Neural progenitor cell (in vitro differentiated cells): ENCODE results near the gene DEPP1. TPM values are rescaled to one million over a fixed set of nuclear protein-coding genes. Genes with fewer than 3 reads are reported as not detected.
A peak's percentile ranks its signal among the peaks of the same experiment; 100 is the strongest.

Experiments used
- DNase-seq: peaks from one replicate; pipeline ENCODE4 v3.0.0-alpha.2; 2016; ENCODE audit warnings: low spot score
- H2AFZ ChIP-seq: fragments of 200-600 bp; sonication (generic); replicated peaks from 2 replicates; pipeline ENCODE4 v1.6.1; 2016; ENCODE audit warnings: antibody characterized with exemption
- H3F3A ChIP-seq: fragments of 200-600 bp; sonication (generic); 2 replicates; pipeline ENCODE4 v1.6.1; 2016; ENCODE audit warnings: antibody characterized with exemption, low read depth
- H3K27ac ChIP-seq: fragments of 200-600 bp; sonication (generic); 2 replicates; pipeline ENCODE4 v1.5.1; 2016; ENCODE audit warnings: mild to moderate bottlenecking
- H3K27me3 ChIP-seq: fragments of 200-600 bp; sonication (generic); 2 replicates; pipeline ENCODE4 v1.6.1; 2016; ENCODE audit warnings: mild to moderate bottlenecking, moderate library complexity
- H3K36me3 ChIP-seq: fragments of 200-600 bp; sonication (generic); 2 replicates; pipeline ENCODE4 v1.5.1; 2016
- H3K4me1 ChIP-seq: fragments of 200-600 bp; sonication (generic); 2 replicates; pipeline ENCODE4 v1.6.1; 2016; ENCODE audit warnings: mixed run types
- H3K4me2 ChIP-seq: fragments of 200-600 bp; sonication (generic); 2 replicates; pipeline ENCODE4 v1.6.1; 2016
- H3K4me3 ChIP-seq: fragments of 200-600 bp; sonication (generic); 2 replicates; pipeline ENCODE4 v1.5.1; 2016
- H3K79me2 ChIP-seq: fragments of 200-600 bp; sonication (generic); 2 replicates; pipeline ENCODE4 v1.6.1; 2016; ENCODE audit warnings: low read depth
- H3K9ac ChIP-seq: fragments of 200-600 bp; sonication (generic); 2 replicates; pipeline ENCODE4 v1.6.1; 2016
- H3K9me3 ChIP-seq: fragments of 200-600 bp; sonication (generic); 2 replicates; pipeline ENCODE4 v1.5.1; 2016; ENCODE audit warnings: low read depth
- H4K20me1 ChIP-seq: fragments of 200-600 bp; sonication (generic); 2 replicates; pipeline ENCODE4 v1.6.1; 2016; ENCODE audit warnings: low read depth
- H3K27ac Mint-ChIP-seq: 3 replicates; pipeline ENCODE4 v1.8.0; 2021; ENCODE audit warnings: mixed read lengths
- H3K27me3 Mint-ChIP-seq: 2 replicates; pipeline ENCODE4 v1.8.0; 2022; ENCODE audit warnings: low read depth, mild to moderate bottlenecking, inconsistent platforms, moderate library complexity, mixed read lengths; ENCODE audit not compliant: insufficient read depth
- H3K36me3 Mint-ChIP-seq: 3 replicates; pipeline ENCODE4 v1.8.0; 2021; ENCODE audit warnings: mixed read lengths
- H3K4me1 Mint-ChIP-seq: 3 replicates; pipeline ENCODE4 v1.8.0; 2021; ENCODE audit warnings: mixed read lengths
- H3K4me3 Mint-ChIP-seq: 3 replicates; pipeline ENCODE4 v1.8.0; 2021; ENCODE audit warnings: mild to moderate bottlenecking, moderate library complexity, mixed read lengths
- H3K9me3 Mint-ChIP-seq: 3 replicates; pipeline ENCODE4 v1.8.0; 2020; ENCODE audit warnings: mixed read lengths
- EZH2 ChIP-seq: fragments of 200-600 bp; sonication (generic); IDR thresholded peaks from 2 replicates; pipeline ENCODE4 v1.6.1; 2017; ENCODE audit warnings: antibody characterized with exemption, mild to moderate bottlenecking, moderate library complexity
- EZH2phosphoT487 ChIP-seq: fragments of 200-600 bp; sonication (generic); IDR thresholded peaks from 2 replicates; pipeline ENCODE4 v1.6.1; 2017; ENCODE audit warnings: antibody characterized with exemption
- total RNA-seq: library from RNA; depleted of rRNA; stranded (reverse); fragments of >200 nt; gene quantifications from 2 replicates; pipeline ENCODE4 v1.2.3, GENCODE V29; 2015; ENCODE audit warnings: low replicate concordance
- TF ChIP-seq, protein P1 (sequence below): fragments of 200-600 bp; sonication (generic); IDR thresholded peaks from 2 replicates; pipeline ENCODE4 v1.5.1; 2017; ENCODE audit warnings: antibody characterized with exemption, mild to moderate bottlenecking

DEPP1 gene
- total RNA-seq, 1 donor from 2014 or later: not detected

DNA sequence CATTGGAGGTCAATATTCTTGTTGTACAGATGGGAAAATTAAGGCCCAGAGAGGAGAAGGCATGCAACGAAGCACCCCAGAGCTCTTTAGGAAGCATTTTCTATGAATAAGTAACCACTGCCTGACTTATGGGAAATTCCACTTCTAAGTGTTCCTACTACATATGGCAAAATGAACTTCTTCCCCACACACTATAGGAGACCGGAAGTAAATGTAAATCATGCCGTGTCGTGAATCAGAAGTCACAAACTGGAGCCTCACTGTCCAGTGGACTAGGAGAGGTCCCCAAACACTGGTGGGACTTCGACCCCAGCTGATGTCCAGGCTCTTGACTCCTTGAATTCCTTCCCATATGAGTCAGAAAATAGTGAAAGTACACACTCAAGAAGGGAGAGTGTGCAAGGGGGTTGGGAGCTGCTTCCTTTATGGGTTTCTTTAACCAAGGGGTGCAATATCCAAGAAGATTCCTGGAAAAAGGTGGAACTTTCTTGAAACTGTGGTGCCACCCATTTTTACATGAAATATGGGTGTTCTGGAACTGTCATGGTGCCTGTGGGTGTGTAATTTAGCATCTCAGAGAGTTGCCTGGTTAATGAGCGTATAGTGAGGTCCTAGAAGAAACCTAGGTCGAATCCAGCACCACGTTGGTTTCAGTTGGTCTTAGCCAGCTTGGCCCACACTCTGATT lies 12.3 kb downstream of the DEPP1 start:
- no peak for DNase-seq
- no peaks in the 10 kb centered on the region for H3K79me2 ChIP-seq
- no peaks in the 10 kb centered on the region for H3K36me3 ChIP-seq
- H3K4me1 ChIP-seq: peaks cover 38% of the 10 kb centered on the region
- H3K36me3 Mint-ChIP-seq: peaks cover 4% of the 10 kb centered on the region
- H3K4me1 Mint-ChIP-seq: peaks cover 58% of the 10 kb centered on the region
- no peak overlapping the region for H3K4me2 ChIP-seq
- H3K27me3 ChIP-seq: peaks cover under 1% of the 10 kb centered on the region
- H3K4me3 ChIP-seq: no peak overlapping the region
- no peak overlapping the region for H3K27ac ChIP-seq
- H2AFZ ChIP-seq: no peak overlapping the region
- peak overlapping the region; percentile 26 for H3K27ac Mint-ChIP-seq
- H3K9me3 ChIP-seq: no peaks in the 10 kb centered on the region
- peaks cover 18% of the 10 kb centered on the region for H3F3A ChIP-seq
- no peak overlapping the region for H3K9ac ChIP-seq
- no peak overlapping the region for H3K4me3 Mint-ChIP-seq
- TF ChIP-seq, protein P1, sequence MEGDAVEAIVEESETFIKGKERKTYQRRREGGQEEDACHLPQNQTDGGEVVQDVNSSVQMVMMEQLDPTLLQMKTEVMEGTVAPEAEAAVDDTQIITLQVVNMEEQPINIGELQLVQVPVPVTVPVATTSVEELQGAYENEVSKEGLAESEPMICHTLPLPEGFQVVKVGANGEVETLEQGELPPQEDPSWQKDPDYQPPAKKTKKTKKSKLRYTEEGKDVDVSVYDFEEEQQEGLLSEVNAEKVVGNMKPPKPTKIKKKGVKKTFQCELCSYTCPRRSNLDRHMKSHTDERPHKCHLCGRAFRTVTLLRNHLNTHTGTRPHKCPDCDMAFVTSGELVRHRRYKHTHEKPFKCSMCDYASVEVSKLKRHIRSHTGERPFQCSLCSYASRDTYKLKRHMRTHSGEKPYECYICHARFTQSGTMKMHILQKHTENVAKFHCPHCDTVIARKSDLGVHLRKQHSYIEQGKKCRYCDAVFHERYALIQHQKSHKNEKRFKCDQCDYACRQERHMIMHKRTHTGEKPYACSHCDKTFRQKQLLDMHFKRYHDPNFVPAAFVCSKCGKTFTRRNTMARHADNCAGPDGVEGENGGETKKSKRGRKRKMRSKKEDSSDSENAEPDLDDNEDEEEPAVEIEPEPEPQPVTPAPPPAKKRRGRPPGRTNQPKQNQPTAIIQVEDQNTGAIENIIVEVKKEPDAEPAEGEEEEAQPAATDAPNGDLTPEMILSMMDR: no peak
- TF ChIP-seq EZH2phosphoT487 (no peak), EZH2 (no peak)
- no peaks in the 10 kb centered on the region for H4K20me1 ChIP-seq
- H3K9me3 Mint-ChIP-seq: no peaks in the 10 kb centered on the region
- no peaks in the 10 kb centered on the region for H3K27me3 Mint-ChIP-seq

- Histone ChIP-seq H4K20me1 (no peaks in the 10 kb centered on the region), H3K4me2 (no peak overlapping the region), H3K9me3 (no peaks in the 10 kb centered on the region), H3K36me3 (no peaks in the 10 kb centered on the region), H3K79me2 (no peaks in the 10 kb centered on the region), H3K27me3 (peaks cover 6% of the 10 kb centered on the region), H3K4me1 (peaks cover 44% of the 10 kb centered on the region), H3K27ac (no peak overlapping the region), H3K9ac (no peak overlapping the region), H2AFZ (no peak overlapping the region), H3K4me3 (no peak overlapping the region), H3F3A (peaks cover 18% of the 10 kb centered on the region)
- H3K27ac Mint-ChIP-seq: peak overlapping the region; percentile 26
- H3K9me3 Mint-ChIP-seq: no peaks in the 10 kb centered on the region
- peaks cover 2% of the 10 kb centered on the region for H3K36me3 Mint-ChIP-seq
- TF ChIP-seq, protein P1: no peak
- TF ChIP-seq EZH2: no peak
- TF ChIP-seq EZH2phosphoT487: no peak
- H3K27me3 Mint-ChIP-seq: no peaks in the 10 kb centered on the region
- no peak for DNase-seq
- H3K4me3 Mint-ChIP-seq: peak overlapping the region; percentile 36
- H3K4me1 Mint-ChIP-seq: peaks cover 64% of the 10 kb centered on the region
Measured at GRCh38 chr10:44965651-44966097, 12.9 kb downstream of the DEPP1 start.

DNA sequence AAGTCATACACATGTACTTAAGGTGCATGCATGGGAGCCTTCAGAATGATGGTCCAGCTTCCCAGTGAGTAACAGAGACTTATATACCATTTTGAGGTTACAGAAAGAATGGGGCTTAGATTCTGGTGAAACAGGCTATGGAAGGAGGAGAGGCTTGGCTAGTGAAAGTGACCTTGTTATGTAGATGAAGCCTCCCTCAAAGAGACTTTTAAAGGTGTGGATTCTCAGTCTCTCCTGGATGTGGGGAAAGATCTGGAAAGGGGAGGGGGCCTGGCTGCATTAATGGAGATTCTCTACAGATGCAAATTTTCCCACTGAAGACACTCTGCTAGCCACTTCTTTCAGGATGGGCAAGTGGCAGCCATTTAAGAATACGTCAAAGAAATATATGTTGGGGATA lies 13.5 kb downstream of the DEPP1 start:
- Mint-ChIP-seq H3K27ac (peak overlapping the region; percentile 98), H3K36me3 (no peaks in the 10 kb centered on the region), H3K4me1 (peaks cover 70% of the 10 kb centered on the region), H3K9me3 (no peaks in the 10 kb centered on the region), H3K4me3 (no peak overlapping the region), H3K27me3 (no peaks in the 10 kb centered on the region)
- H3K79me2 ChIP-seq: no peaks in the 10 kb centered on the region
- H3K27ac ChIP-seq: no peak overlapping the region
- H3K27me3 ChIP-seq: peaks cover 12% of the 10 kb centered on the region
- peak overlapping the region; percentile 75 for H3K4me2 ChIP-seq
- no peaks in the 10 kb centered on the region for H3K9me3 ChIP-seq
- peaks cover 49% of the 10 kb centered on the region for H3K4me1 ChIP-seq
- H3F3A ChIP-seq: peaks cover 18% of the 10 kb centered on the region
- no peaks in the 10 kb centered on the region for H3K36me3 ChIP-seq
- TF ChIP-seq EZH2 (no peak), EZH2phosphoT487 (no peak)
- TF ChIP-seq, protein P1: no peak
- H3K9ac ChIP-seq: no peak overlapping the region
- no peaks in the 10 kb centered on the region for H4K20me1 ChIP-seq
- no peak for DNase-seq
- H2AFZ ChIP-seq: no peak overlapping the region
- no peak overlapping the region for H3K4me3 ChIP-seq
